ENCODE data around the gene PBX4.

Gene PBX4

GRCh38 chr19:19618219-19619051 lies at the start of gene PBX4:
Gene PBX4 (minus strand): TSS chr19:19618687. CDS start chr19:19618629, 58 bp downstream.
- DNase-seq, result peak; percentile 95

- DNase-seq, result peak; percentile 20
These were observed 47.0 kb upstream of the PBX4 start for GRCh38 chr19:19665420-19665948.

GRCh38 chr19:19663256-19664120 lies 45.0 kb upstream of the PBX4 start, which contains the start of gene ATP13A1:
Gene ATP13A1 (minus strand): TSS chr19:19663676. CDS start chr19:19663666, 10 bp downstream.
- peak; percentile 97 for DNase-seq

- no peak for DNase-seq
These were observed 44.4 kb upstream of the PBX4 start for GRCh38 chr19:19662871-19663255.

- DNase-seq, result no peak
These were observed 43.9 kb upstream of the PBX4 start for GRCh38 chr19:19662344-19662743.

- no peak for DNase-seq
These were observed 43.3 kb upstream of the PBX4 start for GRCh38 chr19:19661675-19662251.

- DNase-seq, result no peak
These were observed 42.7 kb upstream of the PBX4 start for GRCh38 chr19:19661141-19661674.

GRCh38 chr19:19659646-19660245 lies 41.3 kb upstream of the PBX4 start:
- DNase-seq, result no peak

GRCh38 chr19:19657397-19657783 lies 38.9 kb upstream of the PBX4 start:
- no peak for DNase-seq

- no peak for DNase-seq
These were observed 38.2 kb upstream of the PBX4 start for GRCh38 chr19:19656451-19657396.

- DNase-seq, result no peak
These were observed 37.3 kb upstream of the PBX4 start for GRCh38 chr19:19655641-19656343.

GRCh38 chr19:19655051-19655594 lies 36.6 kb upstream of the PBX4 start:
- no peak for DNase-seq

GRCh38 chr19:19654441-19654840 lies 36.0 kb upstream of the PBX4 start:
- DNase-seq, result no peak

- DNase-seq, result no peak
These were observed 35.2 kb upstream of the PBX4 start for GRCh38 chr19:19653597-19654147.

- DNase-seq, result no peak
These were observed 34.2 kb upstream of the PBX4 start for GRCh38 chr19:19652482-19653295.

GRCh38 chr19:19651076-19651475 lies 32.6 kb upstream of the PBX4 start:
- no peak for DNase-seq

- DNase-seq, result no peak
These were observed 31.8 kb upstream of the PBX4 start for GRCh38 chr19:19650331-19650730.

- DNase-seq, result no peak
These were observed 31.1 kb upstream of the PBX4 start for GRCh38 chr19:19649580-19649995.

GRCh38 chr19:19649155-19649554 lies 30.7 kb upstream of the PBX4 start:
- DNase-seq, result no peak

All from right forelimb (tissue), 1 donor.